SK-N-MC (cell line): ENCODE measurements around the gene WNT6.

Source experiments
- EZH2 ChIP-seq: fragments of 200-600 bp; sonication (generic); IDR thresholded peaks from one replicate; pipeline ENCODE4 v1.6.1; 2017; ENCODE audit warnings: antibody characterized with exemption
- POLR2AphosphoS5 ChIP-seq: IDR thresholded peaks from 2 replicates; pipeline ENCODE4 v1.6.1; 2012; ENCODE audit warnings: mild to moderate bottlenecking, low read depth, low read length, borderline replicate concordance

DNA sequence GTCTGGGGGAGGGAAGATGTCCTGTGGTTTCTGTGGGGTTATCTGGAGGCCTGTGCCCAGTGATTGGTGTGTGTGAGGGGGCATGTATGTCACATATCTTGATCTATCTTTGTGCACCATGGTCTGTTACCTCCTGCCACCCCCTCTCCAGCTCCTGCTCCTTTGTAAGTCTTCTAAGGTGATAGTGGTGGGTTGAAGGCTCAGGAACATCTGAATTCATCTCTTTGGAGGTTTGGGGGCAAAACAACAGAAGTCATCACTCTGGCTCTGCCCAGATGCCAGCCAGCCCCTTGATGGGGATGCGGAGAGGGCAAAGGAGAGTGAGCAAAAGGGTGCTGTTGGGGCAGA is 2.7 kb upstream of the WNT6 start:
- no peak for TF ChIP-seq POLR2AphosphoS5
- TF ChIP-seq EZH2: no peak
